ENCODE results near the gene PREPL.

DNA sequence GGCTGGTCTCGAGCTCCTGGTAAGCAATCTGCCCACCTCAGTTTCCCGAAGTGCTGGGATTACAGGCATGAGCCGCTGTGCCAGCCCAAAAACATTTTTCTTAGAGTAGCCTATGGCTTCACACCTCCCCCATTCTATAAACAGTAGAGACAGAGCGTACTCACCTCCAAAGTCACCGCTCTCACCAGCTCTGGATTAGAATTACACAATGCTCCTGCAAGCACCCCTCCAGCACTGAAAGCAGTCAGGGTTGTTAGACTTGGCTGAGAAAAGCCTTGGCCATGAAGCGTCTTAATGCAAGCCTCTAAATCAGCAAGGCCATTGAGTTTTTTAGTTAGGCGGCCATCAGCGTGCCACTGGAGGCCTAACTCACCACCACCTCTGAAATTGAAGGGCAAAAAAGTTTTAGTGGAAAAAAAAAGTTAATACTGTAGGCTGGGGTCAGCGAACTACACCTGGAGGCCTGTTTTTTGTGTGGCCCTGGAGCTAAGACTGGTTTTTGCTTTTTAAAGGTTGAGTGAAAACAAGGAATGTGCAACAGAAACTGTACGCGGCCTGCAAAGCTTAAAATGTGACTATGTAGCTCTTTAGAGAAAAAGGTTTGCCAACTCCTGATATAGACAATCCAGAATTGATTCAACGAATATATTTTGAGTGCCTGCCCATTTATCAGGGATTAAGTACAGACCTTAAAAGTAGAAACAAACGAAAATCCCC is 34.6 kb downstream of the PREPL start:
- TF ChIP-seq HDAC2 (IDR thresholded peaks at IDR 0.05) (no peak), MTA3 (IDR thresholded peaks at IDR 0.05; ENCODE audit: borderline replicate concordance, low read length) (no peak), EP300 (IDR thresholded peaks at IDR 0.05; ENCODE audit: borderline replicate concordance in 1 of 2, control insufficient read depth in 1 of 2, low read depth in 2 of 2, low read length in 2 of 2) (no peak)
- TF ChIP-seq, protein P1, sequence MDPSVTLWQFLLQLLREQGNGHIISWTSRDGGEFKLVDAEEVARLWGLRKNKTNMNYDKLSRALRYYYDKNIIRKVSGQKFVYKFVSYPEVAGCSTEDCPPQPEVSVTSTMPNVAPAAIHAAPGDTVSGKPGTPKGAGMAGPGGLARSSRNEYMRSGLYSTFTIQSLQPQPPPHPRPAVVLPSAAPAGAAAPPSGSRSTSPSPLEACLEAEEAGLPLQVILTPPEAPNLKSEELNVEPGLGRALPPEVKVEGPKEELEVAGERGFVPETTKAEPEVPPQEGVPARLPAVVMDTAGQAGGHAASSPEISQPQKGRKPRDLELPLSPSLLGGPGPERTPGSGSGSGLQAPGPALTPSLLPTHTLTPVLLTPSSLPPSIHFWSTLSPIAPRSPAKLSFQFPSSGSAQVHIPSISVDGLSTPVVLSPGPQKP (IDR thresholded peaks at IDR 0.05; ENCODE audit: low read depth, low read length) = no peak
- TF ChIP-seq, protein P2, sequence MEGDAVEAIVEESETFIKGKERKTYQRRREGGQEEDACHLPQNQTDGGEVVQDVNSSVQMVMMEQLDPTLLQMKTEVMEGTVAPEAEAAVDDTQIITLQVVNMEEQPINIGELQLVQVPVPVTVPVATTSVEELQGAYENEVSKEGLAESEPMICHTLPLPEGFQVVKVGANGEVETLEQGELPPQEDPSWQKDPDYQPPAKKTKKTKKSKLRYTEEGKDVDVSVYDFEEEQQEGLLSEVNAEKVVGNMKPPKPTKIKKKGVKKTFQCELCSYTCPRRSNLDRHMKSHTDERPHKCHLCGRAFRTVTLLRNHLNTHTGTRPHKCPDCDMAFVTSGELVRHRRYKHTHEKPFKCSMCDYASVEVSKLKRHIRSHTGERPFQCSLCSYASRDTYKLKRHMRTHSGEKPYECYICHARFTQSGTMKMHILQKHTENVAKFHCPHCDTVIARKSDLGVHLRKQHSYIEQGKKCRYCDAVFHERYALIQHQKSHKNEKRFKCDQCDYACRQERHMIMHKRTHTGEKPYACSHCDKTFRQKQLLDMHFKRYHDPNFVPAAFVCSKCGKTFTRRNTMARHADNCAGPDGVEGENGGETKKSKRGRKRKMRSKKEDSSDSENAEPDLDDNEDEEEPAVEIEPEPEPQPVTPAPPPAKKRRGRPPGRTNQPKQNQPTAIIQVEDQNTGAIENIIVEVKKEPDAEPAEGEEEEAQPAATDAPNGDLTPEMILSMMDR (IDR thresholded peaks at IDR 0.05 in 2 of 3, conservative IDR thresholded peaks at IDR 0.05 in 1 of 3; ENCODE audit: control insufficient read depth in 2 of 3, extremely low read depth in 1 of 3, insufficient read depth in 1 of 3, low read depth in 3 of 3, low read length in 3 of 3) = no peak
- TF ChIP-seq, protein P3, sequence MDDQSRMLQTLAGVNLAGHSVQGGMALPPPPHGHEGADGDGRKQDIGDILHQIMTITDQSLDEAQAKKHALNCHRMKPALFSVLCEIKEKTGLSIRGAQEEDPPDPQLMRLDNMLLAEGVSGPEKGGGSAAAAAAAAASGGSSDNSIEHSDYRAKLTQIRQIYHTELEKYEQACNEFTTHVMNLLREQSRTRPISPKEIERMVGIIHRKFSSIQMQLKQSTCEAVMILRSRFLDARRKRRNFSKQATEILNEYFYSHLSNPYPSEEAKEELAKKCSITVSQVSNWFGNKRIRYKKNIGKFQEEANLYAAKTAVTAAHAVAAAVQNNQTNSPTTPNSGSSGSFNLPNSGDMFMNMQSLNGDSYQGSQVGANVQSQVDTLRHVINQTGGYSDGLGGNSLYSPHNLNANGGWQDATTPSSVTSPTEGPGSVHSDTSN (IDR thresholded peaks at IDR 0.05; ENCODE audit: insufficient replicate concordance, low read depth, low read length) = no peak
